Smooth muscle cell (in vitro differentiated cells): ENCODE measurements around the gene LITAFD. TPM values are rescaled to one million over a fixed set of nuclear protein-coding genes. Genes with fewer than 3 reads are reported as not detected.

Source experiments
- DNase-seq: peaks from one replicate; lab custom pipeline; 2025; ENCODE audit not compliant: unreplicated experiment; lab: John Stamatoyannopoulos, UW
- H2AFZ ChIP-seq: fragments of 200-600 bp; sonication (generic); 2 replicates; pipeline ENCODE4 v1.6.0; 2016; ENCODE audit warnings: antibody characterized with exemption, low read depth, mild to moderate bottlenecking
- H3F3A ChIP-seq: fragments of 200-600 bp; sonication (generic); 2 replicates; pipeline ENCODE4 v1.6.0; 2017; ENCODE audit warnings: antibody characterized with exemption, low read depth
- H3K27ac ChIP-seq: fragments of 200-600 bp; sonication (generic); 2 replicates; pipeline ENCODE4 v1.5.1; 2016; ENCODE audit warnings: low read depth, mild to moderate bottlenecking
- H3K27me3 ChIP-seq: fragments of 200-600 bp; sonication (generic); 2 replicates; pipeline ENCODE4 v1.6.1; 2016; ENCODE audit warnings: low read depth, mild to moderate bottlenecking
- H3K36me3 ChIP-seq: fragments of 200-600 bp; sonication (generic); 2 replicates; pipeline ENCODE4 v1.5.1; 2016; ENCODE audit warnings: low read depth
- H3K4me1 ChIP-seq: fragments of 200-600 bp; sonication (generic); 2 replicates; pipeline ENCODE4 v1.5.1; 2016; ENCODE audit warnings: low read depth
- H3K4me2 ChIP-seq: fragments of 200-600 bp; sonication (generic); 2 replicates; pipeline ENCODE4 v1.6.0; 2016; ENCODE audit warnings: mild to moderate bottlenecking
- H3K4me3 ChIP-seq: fragments of 200-600 bp; sonication (generic); 2 replicates; pipeline ENCODE4 v1.5.1; 2016; ENCODE audit warnings: mild to moderate bottlenecking
- H3K79me2 ChIP-seq: fragments of 200-600 bp; sonication (generic); 2 replicates; pipeline ENCODE4 v1.6.0; 2016; ENCODE audit warnings: low read depth, mild to moderate bottlenecking
- H3K9ac ChIP-seq: fragments of 200-600 bp; sonication (generic); 2 replicates; pipeline ENCODE4 v1.6.0; 2016; ENCODE audit warnings: low read depth
- H3K9me3 ChIP-seq: fragments of 200-600 bp; sonication (generic); replicated peaks from 2 replicates; pipeline ENCODE4 v1.5.1; 2016; ENCODE audit warnings: low read depth
- H4K20me1 ChIP-seq: fragments of 200-600 bp; sonication (generic); 2 replicates; pipeline ENCODE4 v1.6.0; 2016; ENCODE audit warnings: low read depth
- CTCF ChIP-seq: fragments of 200-600 bp; sonication (generic); IDR thresholded peaks from 2 replicates; pipeline ENCODE4 v1.5.1; 2017; ENCODE audit warnings: borderline replicate concordance, mild to moderate bottlenecking, antibody characterized with exemption; ENCODE audit not compliant: insufficient read depth, poor library complexity, severe bottlenecking
- WGBS: methylation state at CpG from one replicate; pipeline ENCODE4 v1.1.7; 2016; ENCODE audit warnings: low lambda C conversion rate; 5-methylcytosine and 5-hydroxymethylcytosine counted together
- polyA plus RNA-seq: library from polyadenylated mRNA; unstranded; fragments of >200 nt; fragmentation: Nextera tagmentation; extraction: Ambion mirVana; gene quantifications from 2 replicates; pipeline ENCODE4 v1.2.1, GENCODE V29; 2016
- total RNA-seq: library from RNA; depleted of rRNA; stranded (reverse); fragments of >200 nt; gene quantifications from 2 replicates; pipeline ENCODE4 v1.2.3, GENCODE V29; 2014

The LITAFD gene
- total and polyA plus RNA-seq, 2 experiments from 2014 or later, result not detected

- Histone ChIP-seq H3K9me3 (no peaks in the 10 kb centered on the region), H3K36me3 (no peaks in the 10 kb centered on the region), H3K79me2 (peaks cover 57% of the 10 kb centered on the region), H3K27me3 (no peaks in the 10 kb centered on the region), H4K20me1 (peaks cover 62% of the 10 kb centered on the region), H2AFZ (no peak overlapping the region), H3K27ac (no peak overlapping the region), H3K4me3 (peak overlapping the region; percentile 96), H3K4me2 (peak overlapping the region; percentile 95), H3K4me1 (peaks cover 22% of the 10 kb centered on the region), H3F3A (peaks cover 7% of the 10 kb centered on the region), H3K9ac (no peak overlapping the region)
- WGBS, result 18% methylated on average over 24 of the region's 30 CpGs
- no peak for TF ChIP-seq CTCF
- no peak for DNase-seq
Measured at GRCh38 chr16:8866118-8866883, 15.8 kb upstream of the LITAFD start.

- Histone ChIP-seq H3K4me2 (peak overlapping the region; percentile 95), H4K20me1 (peaks cover 57% of the 10 kb centered on the region), H3K9me3 (no peaks in the 10 kb centered on the region), H3K4me1 (peaks cover 22% of the 10 kb centered on the region), H3K9ac (peak overlapping the region; percentile 62), H3K4me3 (peak overlapping the region; percentile 96), H2AFZ (no peak overlapping the region), H3F3A (peaks cover 7% of the 10 kb centered on the region), H3K27me3 (no peaks in the 10 kb centered on the region), H3K27ac (no peak overlapping the region), H3K79me2 (peaks cover 52% of the 10 kb centered on the region), H3K36me3 (no peaks in the 10 kb centered on the region)
- DNase-seq, result no peak
- TF ChIP-seq CTCF, result no peak
- 9% methylated on average over 14 of the region's 16 CpGs for WGBS
Measured at GRCh38 chr16:8866884-8867215, 15.3 kb upstream of the LITAFD start.

- H3K27ac ChIP-seq, result peak overlapping the region; percentile 36
- H3K4me1 ChIP-seq, result peaks cover 22% of the 10 kb centered on the region
- H3F3A ChIP-seq, result peaks cover 3% of the 10 kb centered on the region
- peak overlapping the region; percentile 62 for H3K9ac ChIP-seq
- H4K20me1 ChIP-seq, result peaks cover 51% of the 10 kb centered on the region
- H3K36me3 ChIP-seq, result no peaks in the 10 kb centered on the region
- H3K9me3 ChIP-seq, result no peaks in the 10 kb centered on the region
- peak overlapping the region; percentile 95 for H3K4me2 ChIP-seq
- H2AFZ ChIP-seq, result no peak overlapping the region
- H3K27me3 ChIP-seq, result no peaks in the 10 kb centered on the region
- WGBS, result 4% methylated on average over 35 of the region's 35 CpGs
- TF ChIP-seq CTCF, result no peak
- peak overlapping the region; percentile 96 for H3K4me3 ChIP-seq
- DNase-seq, result peak; percentile 41
- peaks cover 48% of the 10 kb centered on the region for H3K79me2 ChIP-seq
Measured at GRCh38 chr16:8867216-8867931, 14.8 kb upstream of the LITAFD start.
